ENCODE data around the gene MRPS12.

Gene MRPS12

GRCh38 chr19:38918526-38918925 lies 12.2 kb upstream of the MRPS12 start:
- in situ Hi-C loops (cut with HindIII; ENCODE audit: low pct_ligation_motif_present, low sequenced_read_pairs) = no loop called here
- no peaks in the 10 kb centered on the region for H3K27me3 ChIP-seq (replicated peaks)
- H3K27ac ChIP-seq = no peak overlapping the region
- H3K4me3 ChIP-seq (ENCODE audit: low read depth, low read length) = no peak overlapping the region
- H3K36me3 ChIP-seq (replicated peaks) = peaks cover 10% of the 10 kb centered on the region
- DNase-seq = no peak
- no peak for TF ChIP-seq CTCF (IDR thresholded peaks at IDR 0.05; ENCODE audit: low read depth, low read length, missing control alignments)

- Histone ChIP-seq H3K27me3 (replicated peaks) (no peaks in the 10 kb centered on the region), H3K27ac (no peak overlapping the region), H3K36me3 (replicated peaks) (peaks cover 13% of the 10 kb centered on the region), H3K4me3 (ENCODE audit: low read depth, low read length) (no peak overlapping the region)
- no peak for TF ChIP-seq CTCF (IDR thresholded peaks at IDR 0.05; ENCODE audit: low read depth, low read length, missing control alignments)
- in situ Hi-C loops (cut with HindIII; ENCODE audit: low pct_ligation_motif_present, low sequenced_read_pairs) = no loop called here
- no peak for DNase-seq
These were observed 10.7 kb upstream of the MRPS12 start for GRCh38 chr19:38919837-38920601.

- no peak overlapping the region for H3K4me3 ChIP-seq (ENCODE audit: low read depth, low read length)
- H3K27me3 ChIP-seq (replicated peaks) = no peaks in the 10 kb centered on the region
- in situ Hi-C loops (cut with HindIII; ENCODE audit: low pct_ligation_motif_present, low sequenced_read_pairs) = no loop called here
- H3K27ac ChIP-seq = no peak overlapping the region
- no peak for TF ChIP-seq CTCF (IDR thresholded peaks at IDR 0.05; ENCODE audit: low read depth, low read length, missing control alignments)
- no peak for DNase-seq
- peaks cover 20% of the 10 kb centered on the region for H3K36me3 ChIP-seq (replicated peaks)
These were observed 9.9 kb upstream of the MRPS12 start for GRCh38 chr19:38920602-38921419.

- in situ Hi-C loops (cut with HindIII; ENCODE audit: low pct_ligation_motif_present, low sequenced_read_pairs) = no loop called here
- DNase-seq = no peak
- Histone ChIP-seq H3K27me3 (replicated peaks) (no peaks in the 10 kb centered on the region), H3K4me3 (ENCODE audit: low read depth, low read length) (no peak overlapping the region), H3K27ac (no peak overlapping the region), H3K36me3 (replicated peaks) (peaks cover 20% of the 10 kb centered on the region)
- no peak for TF ChIP-seq CTCF (IDR thresholded peaks at IDR 0.05; ENCODE audit: low read depth, low read length, missing control alignments)
These were observed 9.1 kb upstream of the MRPS12 start for GRCh38 chr19:38921420-38922274.

GRCh38 chr19:38922482-38922881 lies 8.3 kb upstream of the MRPS12 start:
- H3K4me3 ChIP-seq (ENCODE audit: low read depth, low read length) = no peak overlapping the region
- no peaks in the 10 kb centered on the region for H3K27me3 ChIP-seq (replicated peaks)
- in situ Hi-C loops (cut with HindIII; ENCODE audit: low pct_ligation_motif_present, low sequenced_read_pairs) = no loop called here
- no peak for TF ChIP-seq CTCF (IDR thresholded peaks at IDR 0.05; ENCODE audit: low read depth, low read length, missing control alignments)
- H3K27ac ChIP-seq = no peak overlapping the region
- H3K36me3 ChIP-seq (replicated peaks) = peaks cover 20% of the 10 kb centered on the region
- no peak for DNase-seq
